ENCODE data around the gene CNOT8. TPM values are rescaled to one million over a fixed set of nuclear protein-coding genes. Genes with fewer than 3 reads are reported as not detected.

CNOT8 gene
- total RNA-seq, 2 experiments from 2014 or later, result 125 to 133 TPM

DNA sequence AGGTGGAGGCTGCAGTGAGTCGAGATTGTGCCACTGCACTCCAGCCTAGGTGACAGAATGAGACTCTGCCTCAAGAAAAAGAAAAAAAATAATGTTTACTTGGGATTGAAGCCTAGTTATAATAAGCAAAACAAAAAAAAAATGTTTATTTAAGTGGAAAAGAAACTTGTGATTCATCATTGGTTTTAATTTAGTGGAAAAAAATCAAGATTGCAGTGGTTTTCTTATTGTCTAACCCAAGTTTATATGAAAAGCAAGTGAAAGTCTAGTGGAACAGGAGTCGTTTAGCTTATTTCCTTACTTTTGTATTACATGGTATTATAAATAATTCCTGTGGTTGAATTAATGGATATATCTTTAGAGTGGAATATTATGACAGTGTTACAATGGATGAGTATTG lies 8.4 kb downstream of the CNOT8 start:
- TF ChIP-seq, protein P1, sequence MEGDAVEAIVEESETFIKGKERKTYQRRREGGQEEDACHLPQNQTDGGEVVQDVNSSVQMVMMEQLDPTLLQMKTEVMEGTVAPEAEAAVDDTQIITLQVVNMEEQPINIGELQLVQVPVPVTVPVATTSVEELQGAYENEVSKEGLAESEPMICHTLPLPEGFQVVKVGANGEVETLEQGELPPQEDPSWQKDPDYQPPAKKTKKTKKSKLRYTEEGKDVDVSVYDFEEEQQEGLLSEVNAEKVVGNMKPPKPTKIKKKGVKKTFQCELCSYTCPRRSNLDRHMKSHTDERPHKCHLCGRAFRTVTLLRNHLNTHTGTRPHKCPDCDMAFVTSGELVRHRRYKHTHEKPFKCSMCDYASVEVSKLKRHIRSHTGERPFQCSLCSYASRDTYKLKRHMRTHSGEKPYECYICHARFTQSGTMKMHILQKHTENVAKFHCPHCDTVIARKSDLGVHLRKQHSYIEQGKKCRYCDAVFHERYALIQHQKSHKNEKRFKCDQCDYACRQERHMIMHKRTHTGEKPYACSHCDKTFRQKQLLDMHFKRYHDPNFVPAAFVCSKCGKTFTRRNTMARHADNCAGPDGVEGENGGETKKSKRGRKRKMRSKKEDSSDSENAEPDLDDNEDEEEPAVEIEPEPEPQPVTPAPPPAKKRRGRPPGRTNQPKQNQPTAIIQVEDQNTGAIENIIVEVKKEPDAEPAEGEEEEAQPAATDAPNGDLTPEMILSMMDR (IDR thresholded peaks at IDR 0.05), result no peak
- H3K27ac Mint-ChIP-seq, result peak overlapping the region; percentile 10
- H3K27me3 Mint-ChIP-seq, result no peaks in the 10 kb centered on the region
- no peak overlapping the region for H3K27ac ChIP-seq (ENCODE audit: low read depth in 1 of 2, low read length in 2 of 2)
- H3K4me1 Mint-ChIP-seq (ENCODE audit: low read depth), result peaks cover 41% of the 10 kb centered on the region
- H3K9me3 ChIP-seq (ENCODE audit: control insufficient read depth in 1 of 2, insufficient read depth in 1 of 2, low read length in 2 of 2), result no peaks in the 10 kb centered on the region
- CTCF ChIA-PET, result no interaction called here
- no peak for DNase-seq
- peaks cover 14% of the 10 kb centered on the region for H3K4me1 ChIP-seq (ENCODE audit: insufficient read depth, low read length)
- POLR2A ChIA-PET, result interaction anchor here (2.2 kb wide), 1 partner anchor 9 kb away, joined by 9 read pairs; the partner anchor contains the start of gene CNOT8
- no peak overlapping the region for H3K4me3 Mint-ChIP-seq
- H3K36me3 ChIP-seq (ENCODE audit: insufficient read depth, low read length), result peaks cover 67% of the 10 kb centered on the region
- peaks cover 82% of the 10 kb centered on the region for H3K36me3 Mint-ChIP-seq (ENCODE audit: low read depth)
- intact Hi-C loops (cut with DNase I, micrococcal nuclease), result no loop called here
- H3K9me3 Mint-ChIP-seq, result no peaks in the 10 kb centered on the region
- H3K4me3 ChIP-seq (ENCODE audit: low read length), result no peak overlapping the region
- ATAC-seq (ENCODE audit: poor library complexity), result no peak
- H3K27me3 ChIP-seq (ENCODE audit: control insufficient read depth in 1 of 2, insufficient read depth in 2 of 2, low read length in 2 of 2), result no peaks in the 10 kb centered on the region

DNA sequence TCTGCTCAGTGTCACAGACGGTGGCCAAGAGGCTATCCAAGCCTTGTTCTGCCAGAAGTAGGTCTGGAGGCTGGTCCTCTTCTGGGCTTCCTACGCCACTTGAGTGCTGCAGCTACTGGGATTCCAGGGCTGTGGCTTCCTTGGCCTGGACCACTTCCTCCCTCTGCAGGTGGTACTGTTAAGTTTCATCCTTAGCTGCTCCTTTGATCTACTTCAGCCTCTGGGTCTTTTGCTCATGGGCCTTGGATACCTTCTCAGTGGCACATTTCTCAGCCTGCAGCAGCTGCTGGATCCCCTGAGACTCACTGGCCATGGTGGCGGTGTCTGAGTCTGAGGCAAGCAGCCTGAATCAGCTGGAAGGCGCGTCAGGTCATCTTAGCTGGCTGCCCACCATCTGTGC lies 10.3 kb downstream of the CNOT8 start:
- H3K36me3 ChIP-seq (ENCODE audit: insufficient read depth, low read length), result peaks cover 78% of the 10 kb centered on the region
- TF ChIP-seq, protein P1 (IDR thresholded peaks at IDR 0.05), result peak; percentile 22
- intact Hi-C loops (cut with DNase I, micrococcal nuclease), result no loop called here
- peak; percentile 48 for ATAC-seq (ENCODE audit: poor library complexity)
- no peaks in the 10 kb centered on the region for H3K27me3 ChIP-seq (ENCODE audit: control insufficient read depth in 1 of 2, insufficient read depth in 2 of 2, low read length in 2 of 2)
- H3K4me1 ChIP-seq (ENCODE audit: insufficient read depth, low read length), result peaks cover 3% of the 10 kb centered on the region
- no peak overlapping the region for H3K4me3 ChIP-seq (ENCODE audit: low read length)
- Mint-ChIP-seq H3K36me3 (ENCODE audit: low read depth) (peaks cover 86% of the 10 kb centered on the region), H3K4me3 (no peak overlapping the region), H3K4me1 (ENCODE audit: low read depth) (peaks cover 25% of the 10 kb centered on the region), H3K27ac (no peak overlapping the region), H3K9me3 (no peaks in the 10 kb centered on the region), H3K27me3 (no peaks in the 10 kb centered on the region)
- POLR2A ChIA-PET, result interaction anchor here (2.2 kb wide), 1 partner anchor 10 kb away, joined by 9 read pairs; the partner anchor contains the start of gene CNOT8
- no peak overlapping the region for H3K27ac ChIP-seq (ENCODE audit: low read depth in 1 of 2, low read length in 2 of 2)
- no peaks in the 10 kb centered on the region for H3K9me3 ChIP-seq (ENCODE audit: control insufficient read depth in 1 of 2, insufficient read depth in 1 of 2, low read length in 2 of 2)
- peak in 4 of 14 experiments; percentile 10 to 43 (median 28) for DNase-seq
- CTCF ChIA-PET, result interaction anchor here (0.6 to 1.3 kb wide), 2 partner anchors 9 to 218 kb away, joined by 3 to 4 read pairs; no protein-coding TSS in a partner anchor

DNA sequence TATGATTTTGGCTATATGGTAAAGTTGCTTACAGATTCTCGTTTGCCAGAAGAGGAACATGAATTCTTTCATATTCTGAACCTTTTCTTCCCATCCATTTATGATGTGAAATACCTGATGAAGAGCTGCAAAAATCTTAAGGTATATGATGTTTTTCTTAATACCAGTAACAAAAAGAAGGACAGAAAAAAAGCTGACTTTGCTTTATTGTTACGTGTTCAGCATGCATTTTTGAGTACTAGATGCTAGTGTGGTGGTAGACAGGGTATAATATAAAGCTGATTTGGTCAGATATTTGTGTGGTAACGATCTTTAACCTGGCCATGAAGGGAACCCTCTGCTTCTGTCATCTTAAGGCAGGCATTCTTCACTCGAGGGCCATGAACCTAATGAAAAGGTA lies 13.3 kb downstream of the CNOT8 start:
- intact Hi-C loops (cut with DNase I, micrococcal nuclease), result no loop called here
- ATAC-seq (ENCODE audit: poor library complexity) (no peak), DNase-seq (no peak)
- ChIA-PET CTCF (interaction anchor here (1.4 kb wide), 1 partner anchor 221 kb away, joined by 4 read pairs; no protein-coding TSS in a partner anchor), POLR2A (no interaction called here)
- Mint-ChIP-seq H3K9me3 (no peaks in the 10 kb centered on the region), H3K27ac (no peak overlapping the region), H3K36me3 (ENCODE audit: low read depth) (peaks cover 89% of the 10 kb centered on the region), H3K27me3 (no peaks in the 10 kb centered on the region), H3K4me1 (ENCODE audit: low read depth) (peaks cover 9% of the 10 kb centered on the region), H3K4me3 (no peak overlapping the region)
- H3K4me3 ChIP-seq (ENCODE audit: low read length), result no peak overlapping the region
- H3K27ac ChIP-seq (ENCODE audit: low read depth in 1 of 2, low read length in 2 of 2), result no peak overlapping the region
- no peaks in the 10 kb centered on the region for H3K9me3 ChIP-seq (ENCODE audit: control insufficient read depth in 1 of 2, insufficient read depth in 1 of 2, low read length in 2 of 2)
- TF ChIP-seq, protein P1 (IDR thresholded peaks at IDR 0.05), result no peak
- no peaks in the 10 kb centered on the region for H3K27me3 ChIP-seq (ENCODE audit: control insufficient read depth in 1 of 2, insufficient read depth in 2 of 2, low read length in 2 of 2)
- peaks cover 81% of the 10 kb centered on the region for H3K36me3 ChIP-seq (ENCODE audit: insufficient read depth, low read length)
- H3K4me1 ChIP-seq (ENCODE audit: insufficient read depth, low read length), result peaks cover 3% of the 10 kb centered on the region

Data from CD4-positive, alpha-beta T cell (primary cell).